ENCODE results near the gene BCL11A. TPM values are rescaled to one million over a fixed set of nuclear protein-coding genes. Genes with fewer than 3 reads are reported as not detected.

The BCL11A gene
- total and polyA plus RNA-seq, 2 experiments from 2014 or later: 57.5 to 77.6 TPM

- TF ChIP-seq REST (IDR thresholded peaks at IDR 0.05; ENCODE audit: unreplicated experiment): no peak
Observed at GRCh38 chr2:60480089-60480773, 73.2 kb downstream of the BCL11A start (continued).

GRCh38 chr2:60479226-60480088 lies 74.0 kb downstream of the BCL11A start:
- Mint-ChIP-seq H3K4me1 (peaks cover 81% of the 10 kb centered on the region), H3K36me3 (ENCODE audit: low read depth) (peaks cover 24% of the 10 kb centered on the region), H3K27ac (no peak overlapping the region), H3K27me3 (ENCODE audit: insufficient read depth, low read depth, poor library complexity) (peaks cover 38% of the 10 kb centered on the region), H3K4me3 (no peak overlapping the region), H3K9me3 (no peaks in the 10 kb centered on the region)
- ATAC-seq (no peak), DNase-seq (ENCODE audit: low spot score) (no peak)
- Histone ChIP-seq H3K9me2 (ENCODE audit: insufficient read depth) (no peaks in the 10 kb centered on the region), H3K27ac (ENCODE audit: low read depth) (no peak overlapping the region), H3K4me2 (no peak overlapping the region), H3K36me3 (ENCODE audit: insufficient read depth) (no peaks in the 10 kb centered on the region), H2AFZ (no peak overlapping the region), H3K4me1 (ENCODE audit: insufficient read depth) (peaks cover 81% of the 10 kb centered on the region), H4K20me1 (replicated peaks; ENCODE audit: insufficient read depth) (peaks cover 72% of the 10 kb centered on the region), H3K4me3 (no peak overlapping the region), H3F3A (replicated peaks; ENCODE audit: low read depth) (no peaks in the 10 kb centered on the region), H3K27me3 (ENCODE audit: insufficient read depth) (peaks cover 47% of the 10 kb centered on the region), H3K79me2 (replicated peaks; ENCODE audit: insufficient read depth) (peaks cover 91% of the 10 kb centered on the region)
- TF ChIP-seq REST (IDR thresholded peaks at IDR 0.05; ENCODE audit: unreplicated experiment) (no peak), CREB1 (CRISPR knock-in tag; IDR thresholded peaks at IDR 0.05; ENCODE audit: low read depth) (no peak), EZH2phosphoT487 (IDR thresholded peaks at IDR 0.05; ENCODE audit: unreplicated experiment) (no peak), JUNB (IDR thresholded peaks at IDR 0.05; ENCODE audit: unreplicated experiment) (no peak), ETS1 (IDR thresholded peaks at IDR 0.05) (no peak), CTCF (conservative IDR thresholded peaks at IDR 0.05; ENCODE audit: low read depth in 2 of 2) (no peak), NANOG (IDR thresholded peaks at IDR 0.05; ENCODE audit: borderline replicate concordance) (no peak)

Data from GM23338 (cell line).